ENCODE data around the gene NECTIN4.

- TF ChIP-seq CTCF (IDR thresholded peaks at IDR 0.05) (no peak), POLR2A (IDR thresholded peaks at IDR 0.05) (no peak)
Measured at GRCh38 chr1:161054232-161054631, 35.1 kb downstream of the NECTIN4 start.
